GM18519 (cell line): ENCODE data around the gene LRRTM3.

Experiments used
- ATAC-seq: cut with Tn5 transposase; IDR thresholded peaks from one replicate; pipeline ENCODE4 v1.9.1; 2021; ENCODE audit warnings: mild to moderate bottlenecking, moderate library complexity; ENCODE audit not compliant: unreplicated experiment, low FRiP score

Gene LRRTM3

DNA sequence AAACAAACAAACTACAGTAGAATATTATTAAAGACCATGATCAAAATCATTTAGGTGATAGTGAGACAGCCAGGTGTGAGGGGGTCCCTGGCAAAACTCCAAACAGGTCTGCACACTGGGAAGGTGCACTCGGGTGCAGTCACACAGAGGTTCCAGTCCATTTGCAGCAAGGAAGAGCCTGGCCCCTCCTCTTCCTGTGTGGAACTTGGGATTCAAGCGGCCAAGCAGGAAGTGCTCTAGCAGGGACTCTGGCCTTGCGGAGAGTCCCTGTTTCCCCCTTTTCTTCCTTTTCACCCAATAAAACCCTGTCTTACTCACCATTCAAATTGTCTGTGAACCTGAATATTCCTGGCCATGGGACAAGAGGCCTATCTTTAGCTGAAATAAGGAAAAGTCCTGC, 181.8 kb downstream of the LRRTM3 start:
- ATAC-seq, result no peak

GRCh38 chr10:67110286-67110685, 184.4 kb downstream of the LRRTM3 start:
- ATAC-seq, result no peak

GRCh38 chr10:67112765-67113164, 186.9 kb downstream of the LRRTM3 start:
- ATAC-seq, result no peak

DNA sequence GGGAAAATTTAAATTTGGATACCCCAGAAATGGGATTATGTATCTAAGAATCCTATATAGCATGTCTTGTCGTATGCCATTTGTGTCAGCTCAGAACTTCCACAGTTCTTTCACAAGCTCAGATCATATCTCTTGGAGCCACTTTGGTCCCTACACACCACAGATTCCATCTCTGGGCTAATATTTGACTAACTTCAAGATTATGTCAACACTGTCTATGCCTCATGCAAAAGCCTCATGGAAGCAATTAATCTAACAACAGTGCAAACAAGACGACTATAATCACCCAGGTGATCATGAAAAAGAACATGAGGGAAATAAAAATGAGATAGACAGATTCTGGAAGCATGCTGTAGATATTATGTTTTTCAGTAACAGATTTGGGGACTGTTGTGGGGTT, 189.1 kb downstream of the LRRTM3 start:
- ATAC-seq, result no peak

DNA sequence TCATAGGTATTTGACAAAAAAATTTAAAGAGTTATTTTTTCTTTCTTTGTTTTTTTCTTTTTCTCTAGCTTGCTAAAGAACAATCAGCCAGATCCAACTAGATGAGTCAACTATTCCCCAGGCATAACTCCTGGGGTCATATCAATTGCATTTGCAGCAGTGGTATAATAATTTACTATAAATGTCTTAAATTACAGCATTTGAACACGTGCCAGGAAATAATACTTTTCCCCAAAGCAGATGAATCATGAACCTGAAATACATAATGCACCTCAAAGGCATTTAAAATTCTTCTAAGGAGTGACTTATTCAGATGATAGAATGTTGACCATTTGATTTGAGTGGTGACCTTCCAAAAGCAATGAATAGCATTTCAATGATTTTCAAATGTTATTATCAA, 190.1 kb downstream of the LRRTM3 start:
- no peak for ATAC-seq

GRCh38 chr10:67119651-67120050, 193.8 kb downstream of the LRRTM3 start:
- ATAC-seq, result no peak

- no peak for ATAC-seq
These were observed 201.6 kb downstream of the LRRTM3 start for GRCh38 chr10:67127441-67127840.

DNA sequence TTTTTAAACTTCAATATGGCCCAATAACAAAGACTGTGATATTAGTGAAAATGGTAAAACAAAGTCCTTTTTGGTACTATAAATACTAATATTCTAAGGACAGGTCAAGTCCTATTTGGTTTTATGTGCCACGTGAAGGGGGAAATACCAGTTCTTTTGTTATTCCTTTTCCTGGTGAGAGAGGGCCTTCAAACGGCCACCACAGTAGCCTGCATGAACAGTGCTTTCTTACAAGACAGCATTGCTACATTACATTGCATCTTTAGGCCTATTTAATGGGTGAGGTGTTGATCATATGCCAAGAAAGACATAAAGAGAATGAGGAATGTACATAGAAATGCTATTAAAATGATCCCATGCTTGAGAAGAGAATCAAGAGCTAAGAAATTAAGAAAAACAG, 214.8 kb downstream of the LRRTM3 start:
- ATAC-seq, result no peak

DNA sequence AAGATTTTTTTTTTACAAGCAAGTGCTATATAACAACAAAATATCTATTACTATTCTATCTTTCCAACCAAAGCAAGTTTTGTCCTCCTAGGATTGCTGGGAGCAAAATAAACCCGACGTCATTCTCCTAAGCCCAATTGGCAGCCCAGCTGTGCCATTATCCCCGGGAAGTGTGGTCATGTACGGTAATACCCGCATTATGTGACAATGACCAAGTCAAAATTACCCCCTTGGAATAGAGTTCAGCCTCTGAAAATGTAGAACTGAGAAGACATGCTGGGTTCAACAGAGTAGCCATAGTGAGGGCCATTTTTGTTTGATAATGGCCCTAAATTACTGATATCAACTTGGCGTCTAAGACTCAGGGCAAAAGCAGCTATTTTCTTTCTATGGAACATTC, 215.5 kb downstream of the LRRTM3 start:
- no peak for ATAC-seq

- no peak for ATAC-seq
These were observed 218.7 kb downstream of the LRRTM3 start for GRCh38 chr10:67144530-67144929.
